NCI-H1092 treated with DMSO at 0.1 percent for 48 hours (cell line): ENCODE measurements around the gene GNAL.

Experiments used
- DNase-seq: peaks from one replicate; lab custom pipeline; 2025; lab: John Stamatoyannopoulos, UW

GNAL gene

DNA sequence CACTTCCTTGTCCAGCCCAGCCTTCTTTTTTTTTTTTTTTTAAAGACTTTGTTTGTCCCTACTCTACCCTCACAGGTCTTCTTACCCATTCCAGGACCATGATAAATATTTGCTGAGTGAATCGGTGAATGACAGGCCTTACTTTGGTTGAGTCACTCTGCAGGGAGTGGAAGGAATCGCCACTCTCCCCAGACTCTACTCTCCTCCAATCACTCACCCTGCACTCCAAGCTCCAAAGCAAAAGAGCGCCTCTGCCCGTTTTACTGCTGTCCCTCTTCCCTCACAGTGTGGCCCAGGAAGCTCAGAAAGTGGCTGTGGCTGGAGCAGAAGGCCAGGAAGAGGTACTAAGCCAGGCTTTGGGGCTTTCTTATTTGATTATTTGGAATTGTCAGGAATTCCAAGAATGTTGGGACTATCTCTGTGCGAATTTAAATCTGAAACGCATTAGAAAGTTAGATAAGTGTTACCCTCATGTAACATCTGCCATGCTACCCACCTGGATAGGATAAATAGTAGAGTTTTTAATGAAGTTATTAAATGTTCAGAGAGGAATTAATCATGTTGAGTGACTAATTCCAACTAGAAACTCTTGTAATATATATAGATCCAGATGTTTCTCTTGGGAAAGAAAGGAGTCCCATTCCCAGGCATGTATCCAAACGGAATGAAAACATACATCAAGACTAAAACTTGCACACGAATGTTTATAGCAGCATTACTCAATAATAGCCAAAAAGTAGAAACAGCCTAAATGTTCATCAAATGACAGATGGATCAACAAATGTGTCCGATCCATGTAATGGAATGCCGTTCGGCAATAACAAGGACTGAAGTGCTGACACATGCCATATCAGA is 119.2 kb downstream of the GNAL start:
- no peak for DNase-seq

DNA sequence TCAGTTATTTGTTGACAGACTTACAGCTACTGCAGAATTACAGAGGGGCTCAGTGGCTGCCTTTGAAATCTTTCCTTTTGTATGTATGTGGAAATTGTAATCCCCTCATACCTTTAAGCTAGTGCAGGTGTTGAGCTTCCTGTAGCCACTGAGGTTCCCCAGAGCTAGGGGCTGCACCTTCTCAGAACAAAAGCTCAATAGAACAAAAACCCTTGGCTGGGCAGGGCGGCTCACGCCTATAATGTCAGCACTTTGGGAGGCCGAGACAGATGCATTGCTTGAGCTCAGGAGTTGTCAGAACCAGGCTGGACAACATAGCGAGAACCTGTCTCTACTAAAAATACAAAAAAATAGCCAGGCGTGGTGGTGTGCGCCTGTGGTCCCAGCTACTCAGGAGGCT is 120.8 kb downstream of the GNAL start:
- no peak for DNase-seq

DNA sequence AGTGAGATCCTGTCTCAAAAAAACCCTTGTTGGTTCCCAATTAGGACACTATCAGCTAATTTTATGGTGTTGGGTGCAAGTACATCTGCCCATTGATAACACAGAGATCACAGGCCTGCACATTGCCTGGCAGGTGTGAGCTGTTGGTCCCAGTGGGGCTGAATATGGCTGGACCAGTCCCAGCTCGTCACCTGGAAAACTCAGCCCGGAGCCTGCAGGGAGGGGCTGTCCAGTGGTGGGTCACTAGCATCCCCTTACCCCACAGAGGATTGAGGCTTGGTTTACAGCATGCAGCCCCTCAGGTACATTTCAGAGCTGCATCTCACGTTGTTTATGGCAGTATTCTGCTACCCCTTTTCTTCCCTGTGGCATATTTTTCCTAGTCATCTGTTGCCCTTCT is 121.3 kb downstream of the GNAL start:
- no peak for DNase-seq

DNA sequence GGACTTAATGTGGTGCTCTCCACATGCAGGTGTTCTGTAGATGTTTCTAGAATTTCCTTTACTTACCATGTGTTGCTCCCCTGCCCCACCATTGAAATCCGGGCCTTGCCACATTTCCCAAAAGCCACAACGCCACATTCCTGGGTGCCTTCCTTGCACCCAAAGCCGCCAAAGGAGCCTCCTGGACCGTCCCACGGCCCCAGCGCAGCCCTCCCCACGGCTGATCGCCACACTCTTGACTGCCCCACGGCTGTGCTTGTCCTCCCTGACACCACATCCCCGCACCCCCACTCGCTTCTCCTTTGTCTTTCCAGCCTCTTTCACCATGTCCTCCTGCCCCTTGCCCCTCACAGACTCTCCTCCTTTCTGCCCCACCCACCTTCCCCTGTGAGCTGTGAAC is 121.9 kb downstream of the GNAL start:
- DNase-seq = no peak

DNA sequence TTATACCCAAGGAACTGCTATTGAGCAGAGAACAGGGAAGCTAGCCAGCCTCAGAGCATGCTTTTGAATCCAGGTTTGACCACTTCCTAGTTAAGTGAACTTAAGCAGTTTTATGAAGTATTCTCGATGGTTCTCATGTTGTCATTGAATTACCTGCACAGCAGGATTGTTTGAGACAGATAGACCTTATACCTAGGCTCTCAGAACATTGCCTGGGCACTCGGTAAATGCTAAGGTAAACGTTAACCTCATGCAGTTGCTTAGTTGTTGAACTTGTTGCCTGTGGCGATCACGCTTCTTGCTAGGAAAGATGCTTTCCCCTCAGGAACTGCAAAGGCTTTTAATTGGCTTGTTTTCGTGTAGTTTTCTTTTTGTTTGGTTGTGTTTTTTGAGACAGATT is 128.2 kb downstream of the GNAL start:
- DNase-seq = no peak

DNA sequence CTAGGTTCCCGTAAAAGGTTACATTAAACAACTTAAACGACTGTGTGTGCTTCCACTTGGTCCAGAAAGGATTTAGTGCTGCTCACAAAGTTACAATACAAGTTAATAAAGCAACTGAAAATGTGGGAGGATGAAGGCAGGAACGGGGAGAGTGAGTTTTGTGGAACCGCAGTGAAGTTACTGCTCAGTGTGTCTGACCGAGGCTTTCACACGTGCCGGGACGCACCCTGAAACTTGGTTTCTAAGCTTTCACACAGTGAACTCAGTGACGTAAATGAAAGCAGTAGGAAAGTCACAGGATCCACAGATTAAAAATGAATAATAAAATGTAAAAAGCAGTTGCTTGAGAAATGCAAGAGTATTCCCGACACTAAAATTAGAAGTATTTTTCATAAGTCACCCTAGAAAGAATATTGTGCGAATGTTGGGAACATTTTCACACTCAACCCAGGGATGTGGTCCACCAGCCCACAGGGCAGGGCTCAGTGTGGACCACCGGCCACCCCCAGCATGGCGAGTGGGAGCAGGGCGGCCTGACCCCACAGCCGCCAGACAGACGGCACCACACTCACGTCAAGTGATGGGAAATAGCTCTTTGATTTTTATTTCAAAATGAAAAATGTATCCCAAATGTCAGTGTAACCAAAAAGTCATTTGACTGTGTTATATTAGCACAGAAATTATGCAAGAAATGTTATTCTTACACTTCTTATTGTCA is 129.6 kb downstream of the GNAL start:
- no peak for DNase-seq

DNA sequence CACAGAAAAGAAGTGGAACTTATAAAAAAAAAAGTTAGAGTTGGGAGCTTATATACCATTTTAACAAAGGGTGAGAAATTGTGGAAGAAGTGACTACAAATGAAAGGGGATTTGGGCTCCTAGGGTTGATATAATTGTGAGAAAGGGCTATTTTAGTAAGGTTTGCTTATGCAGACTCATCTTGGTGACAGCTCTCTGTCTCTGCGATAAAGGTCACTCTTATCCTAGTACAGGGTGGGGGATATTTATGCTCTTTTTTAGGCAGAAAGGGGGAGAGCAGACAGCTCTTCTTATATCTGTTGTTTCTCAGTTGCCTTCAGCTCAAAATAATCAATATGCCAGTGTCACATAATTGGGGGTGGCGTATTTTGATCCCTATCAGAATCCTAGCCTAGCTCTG is 130.9 kb downstream of the GNAL start:
- DNase-seq = no peak

DNA sequence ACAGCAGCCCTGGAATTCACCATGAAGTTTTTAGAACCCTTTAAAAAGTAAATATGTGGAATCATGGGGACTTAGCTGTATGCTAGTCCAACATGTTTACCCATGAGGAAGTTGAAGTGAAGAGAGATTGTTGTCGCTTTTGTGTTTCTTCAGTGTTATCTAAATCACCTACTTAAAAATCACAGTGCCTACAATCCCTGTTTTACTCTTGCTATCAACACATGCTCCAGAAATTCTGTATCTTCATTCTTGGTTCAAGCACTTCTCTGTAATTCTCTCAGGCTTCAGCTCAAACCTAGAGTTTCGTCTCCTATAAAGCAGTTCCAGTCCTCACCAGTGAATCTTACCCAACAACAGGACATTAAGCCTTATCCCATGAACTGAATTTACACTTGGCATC is 131.6 kb downstream of the GNAL start:
- DNase-seq = no peak

DNA sequence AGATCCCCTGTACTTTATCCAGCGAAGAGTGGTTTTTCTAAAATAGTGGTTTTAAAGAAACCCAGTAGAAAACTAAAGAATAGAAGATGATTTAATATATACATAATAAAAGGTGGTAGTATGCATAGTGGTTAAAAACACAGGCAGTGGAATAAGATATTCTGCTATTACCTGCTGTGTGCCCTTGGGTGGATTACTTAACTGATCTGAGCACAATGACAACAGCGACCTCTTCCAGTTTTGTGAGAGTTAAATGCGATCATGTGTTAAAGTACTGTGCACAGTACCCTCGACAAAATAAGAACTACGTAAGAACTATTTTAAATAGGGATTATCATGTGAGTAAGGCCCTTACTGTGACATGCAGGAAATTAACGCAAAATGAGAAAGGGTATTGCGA is 132.1 kb downstream of the GNAL start:
- no peak for DNase-seq

DNA sequence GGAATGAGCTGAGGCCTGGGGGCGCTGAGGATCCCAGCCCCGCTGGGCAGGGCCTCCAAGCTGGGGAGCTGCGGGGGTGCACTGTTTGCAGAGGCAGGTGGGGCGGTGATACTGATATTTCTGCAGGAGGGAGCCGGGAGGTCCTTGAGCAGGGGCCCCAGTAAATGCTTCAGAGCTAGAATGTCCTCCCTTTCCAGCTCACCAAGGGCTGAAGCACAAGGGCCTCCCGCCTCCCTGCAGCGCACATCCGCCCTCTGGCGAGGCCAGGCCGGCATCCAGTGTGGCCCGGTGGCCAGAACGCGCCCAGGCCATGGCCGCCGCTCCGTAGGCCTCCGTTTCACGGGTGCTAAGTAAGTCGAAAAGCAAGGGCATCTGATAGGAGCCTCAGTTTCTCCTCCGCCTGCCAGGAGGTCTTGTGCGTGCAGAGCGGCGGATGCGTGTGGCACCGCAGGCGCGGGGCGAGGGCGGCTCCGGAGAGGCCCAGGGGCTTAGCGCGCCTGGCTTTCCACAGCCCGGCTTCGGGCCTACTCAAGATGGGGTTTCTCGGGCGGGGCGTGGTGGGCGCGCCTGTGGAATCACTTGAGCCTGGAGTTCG is 132.7 kb downstream of the GNAL start:
- DNase-seq = no peak

DNA sequence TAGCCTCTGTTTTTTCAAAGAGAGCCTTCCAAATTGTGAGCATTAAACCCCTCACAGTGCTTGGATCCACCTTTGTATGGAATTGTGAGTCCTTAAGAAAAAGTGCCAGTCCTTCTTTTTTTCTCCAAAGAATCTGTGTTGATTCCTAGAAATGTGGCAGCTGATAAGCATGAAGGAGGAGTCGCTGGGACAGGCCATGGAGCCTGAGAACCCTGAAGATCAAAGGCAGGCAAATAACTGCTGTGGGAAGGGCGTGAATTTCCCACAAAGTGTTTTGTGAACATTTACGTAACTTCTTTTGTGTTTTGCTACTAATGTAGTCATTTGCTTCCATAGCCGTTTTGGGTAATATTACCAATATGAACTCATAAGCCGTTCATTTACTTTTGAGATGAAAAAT is 134.5 kb downstream of the GNAL start:
- no peak for DNase-seq

DNA sequence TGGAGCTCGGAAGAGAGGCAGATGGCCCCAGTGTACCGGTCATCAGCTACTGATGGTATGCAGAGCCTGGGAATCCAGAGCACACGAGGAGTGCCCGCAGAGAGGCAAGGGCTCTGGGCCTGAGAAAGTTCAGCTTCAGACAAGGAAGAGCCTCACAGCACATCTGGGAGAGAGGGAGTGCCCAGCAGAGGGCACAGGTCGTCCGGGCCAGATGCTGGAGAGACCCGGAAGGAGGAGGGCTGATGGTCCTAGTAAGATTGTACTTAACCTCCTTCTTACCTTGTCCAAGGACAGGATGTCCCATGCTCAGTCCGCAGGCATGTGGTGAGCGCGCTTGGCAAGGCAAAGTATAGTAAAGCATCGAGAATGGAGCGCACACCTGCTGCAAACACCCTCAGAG is 137.8 kb downstream of the GNAL start:
- no peak for DNase-seq

DNA sequence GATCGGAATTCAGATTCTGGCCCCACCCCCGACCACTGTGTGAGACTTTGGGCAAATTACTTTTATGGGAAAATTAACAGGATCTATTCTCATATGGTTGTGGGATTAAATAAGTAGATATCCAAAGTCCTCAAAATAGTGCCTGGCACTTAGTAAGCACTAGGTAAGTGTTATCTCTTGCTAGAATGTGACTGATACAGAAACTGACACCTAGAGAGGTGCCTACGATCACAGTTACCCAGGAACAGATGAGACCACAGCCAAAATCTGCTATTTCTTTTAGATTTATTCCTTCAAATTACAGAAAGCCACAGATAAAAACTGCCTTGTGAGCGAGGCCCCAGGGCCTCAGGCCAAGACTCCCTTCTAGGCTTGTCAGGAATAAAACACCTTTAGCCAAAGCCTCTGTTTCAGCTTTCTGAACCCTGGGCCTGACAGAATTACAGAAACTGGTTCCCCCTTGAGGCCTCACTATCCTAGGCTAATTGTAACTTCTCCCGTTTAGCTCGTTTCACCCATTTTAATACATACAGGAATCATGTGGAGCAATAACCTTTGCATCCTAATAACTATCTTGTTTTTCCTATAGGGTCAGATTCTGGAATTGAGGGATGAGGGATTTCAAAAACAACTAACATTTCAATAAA is 139.8 kb downstream of the GNAL start:
- no peak for DNase-seq

DNA sequence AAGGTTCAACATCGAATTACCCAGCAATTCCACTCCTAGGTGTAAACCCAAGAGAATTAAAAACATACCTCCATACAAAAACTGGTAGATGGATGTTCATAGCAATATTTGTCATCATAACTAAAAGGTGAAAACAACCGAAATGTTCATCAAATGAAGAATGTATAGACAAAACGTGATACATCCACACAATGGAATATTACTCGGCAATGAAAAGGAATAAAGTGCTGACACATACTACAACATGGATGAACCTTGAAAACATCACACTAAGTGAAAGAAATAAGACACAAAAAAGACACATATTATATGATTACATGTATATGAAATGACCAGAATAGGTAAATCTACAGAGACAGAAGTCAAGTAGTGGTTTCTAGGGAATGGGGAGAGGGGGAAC is 141.5 kb downstream of the GNAL start:
- DNase-seq = no peak

DNA sequence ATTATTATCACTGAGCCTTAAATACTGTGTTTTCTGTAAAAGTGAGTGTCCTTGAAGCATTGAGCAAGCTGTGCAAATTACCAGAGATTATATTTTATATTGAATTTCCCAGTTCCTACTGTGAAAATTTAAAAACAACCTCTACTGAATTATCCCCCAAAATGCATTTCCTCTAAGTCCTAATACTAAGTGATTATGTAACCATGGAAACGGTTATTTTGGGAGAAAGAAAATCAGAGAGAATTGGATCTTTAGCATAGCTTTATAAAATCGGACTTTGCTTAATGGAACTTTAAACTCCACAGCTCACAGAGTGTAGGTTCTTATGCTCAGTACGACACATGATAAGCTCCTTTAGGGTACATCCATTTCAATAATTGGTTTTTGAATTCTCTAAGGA is 142.9 kb downstream of the GNAL start:
- DNase-seq = no peak

DNA sequence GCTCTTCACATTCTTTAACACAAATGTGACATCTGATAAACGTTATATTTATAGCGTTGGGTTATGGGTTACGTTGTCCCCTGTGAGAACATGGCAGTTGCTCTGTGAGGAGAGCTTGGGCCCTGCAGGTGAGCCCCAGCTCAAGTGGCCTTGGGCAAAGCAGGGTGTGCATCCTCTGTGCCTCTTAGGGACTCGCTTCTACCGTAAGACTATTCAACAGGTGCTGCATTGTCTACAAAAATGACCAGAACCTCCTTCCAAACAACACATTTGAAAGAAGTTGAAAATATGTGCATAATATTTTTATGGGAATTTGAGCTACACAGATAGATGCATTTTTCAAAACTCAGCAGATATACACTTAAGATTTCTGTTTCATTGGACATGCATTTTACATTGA is 145.7 kb downstream of the GNAL start:
- no peak for DNase-seq

DNA sequence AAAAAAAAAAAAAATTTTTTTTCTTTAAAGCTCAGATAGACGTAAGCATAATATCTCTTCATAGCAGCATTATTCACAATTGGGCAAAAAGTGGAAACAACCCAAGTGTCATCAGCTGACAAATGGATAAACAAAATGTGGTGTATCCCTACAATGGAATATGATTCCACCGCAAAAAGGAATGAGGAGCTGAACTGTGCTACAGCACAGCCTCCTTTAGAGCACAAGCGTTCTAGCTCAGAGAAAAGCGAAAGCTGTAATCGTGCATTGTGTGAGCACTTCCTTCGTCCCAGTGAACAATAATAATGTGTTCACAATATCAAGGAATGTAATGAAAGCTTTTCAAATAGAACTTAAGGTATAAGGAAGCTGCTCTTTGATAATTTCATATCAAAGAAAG is 150.5 kb downstream of the GNAL start:
- no peak for DNase-seq

DNA sequence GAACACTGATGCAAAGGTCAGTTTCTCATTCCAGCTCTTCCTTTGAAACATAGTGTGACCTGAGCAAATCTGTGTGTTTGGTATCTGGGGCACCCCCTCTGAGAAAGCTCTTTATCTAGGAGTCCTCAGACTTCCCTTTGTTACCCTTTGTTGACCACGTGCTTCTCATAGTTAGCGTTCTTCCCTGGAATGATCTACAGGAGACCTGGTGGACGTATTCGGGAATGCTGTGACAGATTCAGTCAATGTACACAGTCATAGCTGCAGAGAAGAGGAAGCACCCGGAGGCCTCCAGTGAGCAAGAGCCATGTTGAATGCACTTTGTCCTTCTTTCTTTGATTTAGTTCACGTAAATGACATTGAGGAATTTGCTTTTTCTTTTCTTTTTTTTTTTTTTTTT is 151.4 kb downstream of the GNAL start:
- no peak for DNase-seq

DNA sequence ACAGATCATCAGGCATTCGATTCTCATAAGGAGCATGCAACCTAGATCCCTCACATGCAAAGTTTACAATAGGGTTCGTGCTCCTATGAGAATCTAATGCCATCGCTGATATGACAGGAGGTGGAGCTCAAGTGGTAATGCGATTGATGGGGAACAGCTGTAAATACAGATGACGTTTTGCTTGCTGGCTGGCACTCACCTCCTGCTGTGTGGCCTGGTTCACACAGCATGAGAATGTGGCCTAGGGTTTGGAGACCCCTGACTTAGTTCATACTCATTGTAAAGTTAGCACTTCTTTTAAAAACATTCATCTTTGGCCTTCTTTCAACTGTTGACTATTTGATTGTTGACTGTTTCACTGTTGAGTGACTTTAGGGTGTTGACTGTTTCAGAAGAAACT is 153.5 kb downstream of the GNAL start:
- no peak for DNase-seq

DNA sequence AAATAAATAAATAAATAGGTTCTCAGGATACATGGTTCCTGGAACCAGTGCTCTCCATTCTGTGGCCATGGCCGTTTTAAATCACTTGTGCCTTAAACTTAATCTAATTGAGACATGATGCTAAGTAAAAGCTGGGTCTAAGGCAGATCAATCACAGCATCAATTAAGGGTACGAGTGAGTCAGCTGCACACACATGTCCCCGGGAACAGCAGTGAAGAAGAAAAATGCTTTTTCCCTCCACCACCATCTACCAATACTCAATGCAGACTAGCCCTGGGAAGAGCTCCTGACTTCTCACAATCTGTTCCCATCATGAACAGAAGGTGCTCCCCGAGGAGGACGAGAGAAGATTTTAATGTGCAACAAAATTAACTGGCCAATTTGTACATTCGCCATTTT is 155.4 kb downstream of the GNAL start:
- DNase-seq = no peak

DNA sequence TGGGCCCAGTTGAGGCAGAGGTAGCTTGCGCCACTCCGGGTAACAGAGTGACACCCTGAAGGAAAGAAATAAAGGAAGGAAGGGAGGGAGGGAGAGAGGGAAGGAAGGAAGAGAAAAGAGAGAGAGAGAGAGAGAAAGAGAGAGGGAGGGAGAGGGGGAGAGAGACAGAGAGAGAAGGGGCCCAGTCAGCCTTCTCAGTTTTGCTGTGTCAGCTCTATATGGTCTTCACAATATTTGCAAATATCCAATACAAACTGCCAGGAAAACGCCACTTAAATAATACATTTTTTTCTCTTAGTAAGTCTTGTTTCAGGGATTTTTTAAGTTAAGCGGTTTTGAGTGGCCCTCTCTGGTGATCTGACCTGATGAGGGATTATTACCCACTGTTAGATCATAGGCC is 156.6 kb downstream of the GNAL start:
- no peak for DNase-seq

DNA sequence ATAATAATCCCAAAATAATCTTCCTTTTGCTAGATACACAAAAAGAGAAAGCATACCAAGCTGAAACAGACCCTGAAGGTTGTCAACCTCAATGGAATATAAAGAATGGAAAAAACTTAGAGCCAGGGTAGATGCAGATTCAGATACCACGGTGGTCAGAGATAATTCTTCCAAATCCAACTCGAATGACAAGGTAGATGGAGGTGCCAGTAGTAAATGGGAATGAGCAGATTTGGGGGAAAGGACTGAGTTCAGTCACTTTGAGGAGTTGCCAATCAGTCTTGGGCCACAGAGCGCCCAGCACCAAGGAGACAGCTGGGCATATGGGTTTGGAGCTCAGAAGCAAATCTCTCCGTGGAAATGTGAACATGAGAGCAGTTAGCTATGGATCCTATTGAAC is 158.7 kb downstream of the GNAL start:
- DNase-seq = no peak

DNA sequence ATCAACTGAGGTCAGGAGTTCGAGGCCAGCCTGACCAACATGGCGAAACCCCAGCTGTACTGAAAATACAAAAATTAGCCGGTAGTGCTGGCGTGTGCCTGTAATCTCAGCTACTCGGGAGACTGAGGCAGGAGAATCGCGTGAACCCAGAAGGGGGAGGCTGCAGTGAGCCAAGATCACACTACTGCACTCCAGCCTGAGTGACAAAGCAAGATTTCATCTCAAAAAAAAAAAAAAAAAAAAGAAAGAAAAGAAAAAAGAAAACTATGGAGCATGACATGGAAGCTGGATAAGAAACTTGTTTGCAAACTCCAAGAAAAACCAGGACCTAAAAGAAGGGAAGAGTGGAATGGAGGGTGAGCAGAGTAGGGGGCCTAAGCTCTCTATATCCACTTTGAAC is 160.2 kb downstream of the GNAL start:
- DNase-seq = no peak
